Left kidney (tissue), 2 donors: ENCODE results near the gene PTPN9. TPM values are rescaled to one million over a fixed set of nuclear protein-coding genes. Genes with fewer than 3 reads are reported as not detected.
"Not testable (repeated sequence)": the region's sequence is repeated elsewhere in the genome, so short reads cannot be mapped to it uniquely, and the experiment has no call there.

Experiments
- DNase-seq: peaks from one replicate; pipeline ENCODE4 v3.0.0-alpha.2; 2013
- polyA plus RNA-seq: library from polyadenylated mRNA; unstranded; fragments of 120-200 nt; gene quantifications from one replicate; pipeline ENCODE4 v1.2.1, GENCODE V29; 2013; ENCODE audit not compliant: insufficient read length

Gene PTPN9
- polyA plus RNA-seq, 1 donor = 45.5 TPM

DNA sequence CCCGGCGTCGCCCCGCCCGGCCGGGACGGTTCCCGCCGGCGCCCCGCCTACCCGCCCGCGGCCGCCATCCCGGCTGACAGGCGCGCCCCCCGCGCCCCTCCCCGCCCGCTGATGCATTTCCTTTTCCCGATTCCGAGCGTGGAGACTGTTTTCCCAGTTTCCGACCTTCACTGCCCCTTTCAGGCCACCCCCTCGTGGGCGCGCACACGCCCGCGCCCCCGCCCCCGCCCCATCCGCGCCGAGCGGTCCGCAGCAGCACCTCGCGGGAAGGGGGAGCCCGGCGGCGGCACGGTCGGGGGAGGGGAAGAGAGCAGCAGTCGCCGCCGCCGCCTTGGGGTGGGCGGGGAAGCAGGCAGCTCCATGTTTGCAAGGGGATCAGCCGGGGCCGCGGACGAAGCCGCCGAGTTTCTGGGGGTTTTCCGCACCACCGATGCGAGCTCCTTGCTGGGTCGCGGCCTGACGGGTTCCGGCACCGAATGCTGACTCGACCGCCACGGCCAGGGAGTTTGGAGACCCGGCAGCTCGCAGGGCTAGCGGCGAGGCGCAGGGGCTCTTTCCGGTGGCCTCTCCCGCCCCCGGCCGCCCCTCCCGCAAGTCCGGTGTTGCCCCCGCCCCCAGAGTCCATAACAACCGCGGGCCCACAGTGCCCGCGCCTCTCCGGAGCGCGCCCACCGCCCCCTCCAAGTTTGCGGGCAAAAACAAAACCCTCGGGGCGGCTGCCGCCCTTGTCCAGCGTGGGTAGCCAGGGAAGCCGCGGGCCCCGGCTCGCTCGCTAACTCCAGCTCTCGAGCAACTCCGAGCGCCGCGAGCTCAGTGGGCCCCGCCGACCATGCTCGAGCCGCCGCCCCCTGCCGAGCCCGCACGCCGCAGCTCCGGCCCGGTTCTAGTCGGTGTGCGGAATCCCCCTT is 124.4 kb downstream of the PTPN9 start:
- peak; percentile 74 for DNase-seq

DNA sequence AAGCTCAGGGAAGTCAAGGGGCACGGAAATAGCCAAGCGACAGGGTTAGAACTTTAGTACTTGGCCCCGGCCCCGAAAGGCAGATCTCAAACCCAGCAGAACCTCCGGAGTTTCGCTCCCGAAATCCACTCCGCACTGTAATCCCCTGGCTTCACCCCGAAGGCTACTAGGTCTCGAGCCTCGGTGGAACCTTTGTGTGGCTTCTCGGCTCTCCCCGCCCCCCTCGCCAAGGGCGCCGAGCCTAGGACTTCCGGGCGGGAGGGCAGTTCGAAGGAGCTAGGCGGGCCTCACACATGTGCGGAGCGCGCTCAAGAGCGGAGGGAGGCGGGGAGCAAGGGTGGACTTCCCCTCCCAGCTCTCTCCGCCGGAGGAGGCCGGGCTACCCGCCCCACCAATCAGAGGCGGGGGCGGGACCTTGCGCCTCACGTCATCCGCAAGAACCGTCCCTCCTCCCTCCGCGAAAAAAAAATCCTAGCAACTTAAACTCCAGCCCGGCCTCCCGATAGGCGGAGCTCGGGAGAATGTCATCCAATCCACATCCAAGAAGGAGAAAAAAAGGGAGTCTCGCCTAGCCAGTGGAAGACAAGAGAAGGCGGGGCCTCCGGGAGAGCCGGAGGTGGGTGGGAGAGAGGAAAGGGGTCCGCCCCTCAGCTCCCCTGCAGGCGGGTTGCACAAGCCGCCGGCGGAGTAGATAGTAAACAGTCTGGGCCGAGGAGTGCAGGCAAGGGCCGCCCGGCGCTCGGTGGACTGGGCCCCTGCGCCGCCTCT is 125.2 kb downstream of the PTPN9 start:
- peak; percentile 100 for DNase-seq

GRCh38 chr15:75452865-75453702 is 126.0 kb downstream of the PTPN9 start:
- peak; percentile 40 for DNase-seq

DNA sequence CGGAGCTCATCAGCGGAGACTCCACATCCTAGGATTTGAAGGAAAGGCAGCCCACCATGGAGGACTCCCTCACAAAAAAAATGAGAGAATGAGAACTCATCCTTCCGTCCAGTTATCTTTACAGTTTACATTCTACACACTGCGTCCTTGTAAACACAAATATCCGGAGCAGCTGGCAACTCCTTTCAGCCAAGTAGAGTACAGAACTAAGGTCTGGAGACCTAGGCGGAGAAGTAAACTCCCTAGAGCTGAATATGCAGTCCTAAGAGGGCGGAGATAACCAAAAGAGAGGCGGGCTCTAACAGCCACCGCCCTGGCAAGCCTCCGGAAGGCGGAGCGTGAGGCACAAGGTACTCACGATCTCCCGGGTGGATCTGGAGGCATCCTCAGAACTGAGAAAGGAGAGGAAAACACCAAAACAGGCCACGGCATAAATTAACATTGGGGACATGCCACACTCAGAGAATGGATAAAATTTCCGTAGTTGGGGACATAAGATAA is 126.7 kb downstream of the PTPN9 start:
- peak; percentile 78 for DNase-seq

- DNase-seq = peak; percentile 99
These were observed 127.3 kb downstream of the PTPN9 start, which contains the start of gene SIN3A for GRCh38 chr15:75451674-75452363. SIN3A (minus strand) TSS chr15:75451690; CDS start chr15:75430375, 21,315 bp downstream.

DNA sequence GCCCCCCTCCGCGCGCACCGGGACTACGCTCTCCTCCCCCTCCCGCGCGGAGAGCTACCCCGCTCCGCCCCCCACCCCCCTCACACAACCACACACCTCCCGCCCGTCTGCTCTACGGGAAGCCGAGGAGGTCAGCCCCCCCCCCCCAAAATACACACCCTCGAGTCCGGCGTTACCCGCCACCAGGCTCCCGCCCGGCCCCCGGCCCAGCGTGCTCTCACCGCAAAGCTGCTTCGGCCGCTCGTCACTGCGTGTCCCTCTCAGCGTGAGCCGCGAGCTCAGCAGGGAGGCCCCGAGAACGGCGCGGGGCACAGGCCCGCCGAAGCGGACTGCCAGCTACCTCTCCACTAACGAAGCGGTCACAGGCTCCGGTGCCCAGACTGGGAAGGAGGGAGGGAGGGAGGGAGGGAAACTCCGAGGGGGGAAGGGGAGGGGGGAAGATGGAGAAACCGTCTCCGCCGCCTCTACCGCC is 127.9 kb downstream of the PTPN9 start:
- DNase-seq = no peak

GRCh38 chr15:75450307-75451201 is 128.6 kb downstream of the PTPN9 start:
- DNase-seq = peak; percentile 96

DNA sequence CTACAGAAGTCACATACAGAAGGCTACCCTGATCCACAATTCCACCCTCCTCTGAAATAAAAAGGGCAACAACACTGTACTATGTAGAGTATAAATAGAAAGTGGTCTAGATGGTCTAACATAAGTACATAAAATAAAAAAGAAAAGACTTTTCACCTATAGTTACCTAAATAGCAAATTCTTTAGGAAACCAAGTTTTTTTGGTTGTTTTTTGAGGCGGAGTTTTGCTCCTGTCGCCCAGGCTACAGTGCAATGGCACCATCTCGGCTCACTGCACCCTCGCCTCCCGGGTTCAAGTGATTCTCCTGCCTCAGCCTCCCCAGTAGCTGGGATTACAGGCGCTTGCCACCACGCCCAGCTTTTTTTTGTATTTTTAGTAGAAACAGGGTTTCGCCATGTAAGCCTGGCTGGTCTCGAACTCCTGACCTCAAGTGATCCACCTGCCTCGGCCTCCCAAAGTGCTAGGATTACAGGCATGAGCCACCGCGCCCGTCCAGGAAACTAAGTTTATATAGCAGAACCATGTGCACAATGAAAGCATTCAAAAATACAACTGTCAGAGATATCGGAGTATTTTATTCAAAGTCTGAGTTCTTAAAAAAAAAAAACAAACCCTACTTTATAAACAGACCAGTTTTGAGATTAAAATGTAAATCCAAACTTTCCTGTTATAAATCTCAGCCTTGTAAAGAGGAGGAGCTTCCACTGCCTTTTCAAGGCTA is 129.4 kb downstream of the PTPN9 start:
- no peak for DNase-seq

GRCh38 chr15:75448171-75448570 is 130.9 kb downstream of the PTPN9 start:
- DNase-seq = not testable (repeated sequence)

GRCh38 chr15:75446151-75446550 is 133.0 kb downstream of the PTPN9 start:
- no peak for DNase-seq

- not testable (repeated sequence) for DNase-seq
These were observed 133.8 kb downstream of the PTPN9 start for GRCh38 chr15:75445324-75445723.

- not testable (repeated sequence) for DNase-seq
These were observed 135.1 kb downstream of the PTPN9 start for GRCh38 chr15:75443972-75444453.

DNA sequence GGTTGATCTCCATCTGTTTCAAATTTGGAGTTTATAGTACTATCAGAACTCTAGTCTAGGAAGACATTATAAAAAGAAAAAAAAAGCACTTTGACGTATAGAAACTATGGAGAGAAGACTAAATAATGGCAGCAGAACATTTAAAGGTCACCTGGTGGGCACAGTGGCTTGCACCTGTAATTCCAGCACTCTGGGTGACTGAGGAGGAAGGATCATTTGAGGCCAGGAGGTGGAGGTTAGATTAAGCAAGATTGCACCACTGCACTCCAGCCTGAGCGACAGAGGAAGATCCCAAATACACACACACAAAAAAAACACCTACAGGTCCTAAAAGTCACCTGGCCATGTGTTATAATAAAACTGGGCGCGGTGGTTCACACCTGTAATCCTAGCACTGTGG is 141.4 kb downstream of the PTPN9 start:
- no peak for DNase-seq

- no peak for DNase-seq
These were observed 142.2 kb downstream of the PTPN9 start for GRCh38 chr15:75436881-75437280.

DNA sequence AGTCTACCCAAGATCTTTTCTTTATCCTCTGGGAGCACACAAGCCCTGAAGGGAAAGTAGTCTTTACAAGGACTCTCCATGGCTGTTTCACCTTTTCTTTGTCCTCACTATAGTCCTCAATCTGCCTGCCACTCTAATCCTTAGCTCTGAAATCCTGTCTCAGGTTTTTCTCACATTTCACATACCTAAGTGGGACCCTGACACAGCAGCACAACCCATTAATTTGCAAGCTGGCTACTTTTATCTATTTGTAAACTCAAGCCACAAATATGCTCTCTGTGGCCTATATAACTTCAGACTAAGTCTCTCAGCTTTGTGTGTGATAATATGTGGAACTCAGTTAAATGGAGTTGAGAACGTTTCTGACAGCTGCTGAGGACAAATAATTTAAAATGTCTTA is 147.4 kb downstream of the PTPN9 start:
- no peak for DNase-seq

DNA sequence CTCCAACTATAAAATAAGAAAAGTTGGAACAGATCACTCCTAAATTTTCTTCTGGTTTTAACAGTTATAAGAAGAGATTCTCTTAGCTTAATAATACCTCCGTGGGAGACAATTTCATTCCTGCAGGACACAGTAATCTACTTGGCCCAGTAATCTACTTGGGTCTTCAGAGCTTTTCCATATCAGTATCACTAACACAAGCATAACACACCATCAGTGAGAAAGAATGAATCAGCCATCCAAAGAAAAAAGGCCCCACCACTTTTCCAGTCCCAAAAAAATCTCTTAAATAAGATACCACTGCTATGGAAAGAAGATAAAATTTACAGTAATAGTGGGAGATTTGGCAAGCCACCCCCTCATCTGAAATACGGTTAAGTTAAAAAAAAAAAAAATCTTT is 147.8 kb downstream of the PTPN9 start:
- DNase-seq = no peak

GRCh38 chr15:75430259-75430658 is 148.9 kb downstream of the PTPN9 start:
- DNase-seq = no peak

DNA sequence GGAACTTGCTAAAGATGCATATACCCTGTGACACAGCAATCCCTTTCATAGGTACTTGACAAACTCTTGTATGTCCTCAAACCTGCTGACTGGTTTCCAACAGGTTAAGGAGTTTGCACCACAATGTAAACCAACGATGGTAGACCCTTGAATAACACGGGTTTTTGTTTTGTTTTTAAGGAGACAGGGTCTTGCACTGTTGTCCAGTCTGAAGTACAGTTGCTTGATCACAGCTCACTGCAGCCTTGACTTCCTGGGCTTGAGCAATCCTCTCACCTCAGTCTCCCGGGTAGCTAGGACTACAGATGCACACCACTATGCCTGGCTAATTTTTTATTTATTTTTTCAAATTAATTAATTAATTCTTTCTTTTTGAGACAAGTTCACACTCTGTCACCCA is 151.0 kb downstream of the PTPN9 start:
- no peak for DNase-seq

GRCh38 chr15:75425966-75426500 is 153.1 kb downstream of the PTPN9 start:
- DNase-seq = no peak
